Uterus (tissue), 2 donors: ENCODE data around the gene KMT2C.

ENCODE experiments used
- CTCF ChIP-seq, 4 experiments: fragments of 200-600 bp in 2 of 4; fragments of 450-650 bp in 2 of 4; sonication (generic) in 2 of 4; IDR thresholded peaks; one replicate each; pipeline ENCODE4 v1.5.1; 2016 to 2019; ENCODE audit warnings: antibody characterized with exemption in 4 of 4, mild to moderate bottlenecking in 2 of 4, moderate library complexity in 1 of 4
- POLR2A ChIP-seq, 2 donors: fragments of 450-650 bp; IDR thresholded peaks; one replicate each; pipeline ENCODE4 v1.6.1; 2016; ENCODE audit warnings: antibody characterized with exemption in 2 of 2, mild to moderate bottlenecking in 1 of 2, moderate library complexity in 1 of 2

GRCh38 chr7:152414779-152415178 is 21.0 kb downstream of the KMT2C start:
- no peak for TF ChIP-seq CTCF (IDR thresholded peaks at IDR 0.05)
- no peak for TF ChIP-seq POLR2A (IDR thresholded peaks at IDR 0.05)
